ENCODE results near the gene ROR2.

The ROR2 gene

GRCh38 chr9:91899219-91899563, 50.8 kb downstream of the ROR2 start:
- no peak for DNase-seq

GRCh38 chr9:91898451-91899218, 51.4 kb downstream of the ROR2 start:
- DNase-seq: no peak

- DNase-seq: no peak
Observed at GRCh38 chr9:91897201-91897600, 52.8 kb downstream of the ROR2 start.

GRCh38 chr9:91896513-91897121, 53.4 kb downstream of the ROR2 start:
- no peak for DNase-seq

- no peak for DNase-seq
Observed at GRCh38 chr9:91896097-91896496, 53.9 kb downstream of the ROR2 start.

- DNase-seq: no peak
Observed at GRCh38 chr9:91894536-91894935, 55.5 kb downstream of the ROR2 start.

- DNase-seq: no peak
Observed at GRCh38 chr9:91894023-91894422, 56.0 kb downstream of the ROR2 start.

GRCh38 chr9:91891915-91892314, 58.1 kb downstream of the ROR2 start:
- no peak for DNase-seq

GRCh38 chr9:91890662-91891061, 59.4 kb downstream of the ROR2 start:
- DNase-seq: no peak

GRCh38 chr9:91889161-91889911, 60.7 kb downstream of the ROR2 start:
- DNase-seq: no peak

GRCh38 chr9:91886414-91887076, 63.5 kb downstream of the ROR2 start:
- DNase-seq: no peak

GRCh38 chr9:91885746-91886413, 64.1 kb downstream of the ROR2 start:
- DNase-seq: no peak

- DNase-seq: no peak
Observed at GRCh38 chr9:91884696-91885687, 65.0 kb downstream of the ROR2 start.

- DNase-seq: no peak
Observed at GRCh38 chr9:91884153-91884552, 65.9 kb downstream of the ROR2 start.

- DNase-seq: no peak
Observed at GRCh38 chr9:91883503-91883902, 66.5 kb downstream of the ROR2 start.

- peak; percentile 7 for DNase-seq
Observed at GRCh38 chr9:91882627-91883026, 67.4 kb downstream of the ROR2 start.

- DNase-seq: no peak
Observed at GRCh38 chr9:91880378-91880972, 69.6 kb downstream of the ROR2 start.

- no peak for DNase-seq
Observed at GRCh38 chr9:91879231-91879630, 70.8 kb downstream of the ROR2 start.

GRCh38 chr9:91873637-91874051, 76.4 kb downstream of the ROR2 start:
- DNase-seq: no peak

- no peak for DNase-seq
Observed at GRCh38 chr9:91868732-91869391, 81.2 kb downstream of the ROR2 start.

- no peak for DNase-seq
Observed at GRCh38 chr9:91867740-91868139, 82.3 kb downstream of the ROR2 start.

Data from OCI-M1 (cell line).